Psoas muscle (tissue), 8 donors: ENCODE results near the gene RAD51. TPM values are rescaled to one million over a fixed set of nuclear protein-coding genes. Genes with fewer than 3 reads are reported as not detected.

ENCODE experiments used
- ATAC-seq, 4 donors: fragments of 200-7000 bp; cut with Tn5 transposase; one replicate each; pipeline ENCODE4 v1.9.1; 2020; ENCODE audit warnings: moderate library complexity in 3 of 4, mild to moderate bottlenecking in 2 of 4
- DNase-seq, 2 donors: peaks; one replicate each; pipeline ENCODE4 v3.0.0-alpha.2; 2020
- H3K27ac ChIP-seq: fragments of 200-600 bp; one replicate; pipeline ENCODE4 v1.8.0; 2022
- H3K27me3 ChIP-seq, 3 donors: fragments of 200-600 bp in 1 of 3; one replicate each; pipeline versions ENCODE4 v1.6.1 to v1.8.0; 2013 to 2022; ENCODE audit warnings: low read length in 2 of 3, mild to moderate bottlenecking in 2 of 3, moderate library complexity in 1 of 3; ENCODE audit not compliant: insufficient read depth in 3 of 3
- H3K36me3 ChIP-seq, 2 donors: fragments of 200-600 bp in 1 of 2; one replicate each; pipeline versions ENCODE4 v1.6.1 to v1.8.0; 2013 to 2022; ENCODE audit warnings: low read depth in 1 of 2, mild to moderate bottlenecking in 1 of 2, moderate library complexity in 1 of 2; ENCODE audit not compliant: insufficient read depth in 1 of 2
- H3K4me1 ChIP-seq: fragments of 200-600 bp; one replicate; pipeline ENCODE4 v1.8.0; 2022
- H3K4me3 ChIP-seq: fragments of 200-600 bp; one replicate; pipeline ENCODE4 v1.8.0; 2022; ENCODE audit warnings: mild to moderate bottlenecking
- H3K9me3 ChIP-seq: fragments of 200-600 bp; one replicate; pipeline ENCODE4 v1.8.0; 2022
- CTCF ChIP-seq: fragments of 200-600 bp; IDR thresholded peaks from one replicate; pipeline ENCODE4 v1.8.0; 2022; ENCODE audit warnings: antibody characterized with exemption
- WGBS, 3 donors: extraction: QIAGEN DNeasy Blood & Tissue Kit; methylation state at CpG; one replicate each; pipeline versions ENCODE4 v1.1.6 to v1.1.7; 2013; 5-methylcytosine and 5-hydroxymethylcytosine counted together
- intact Hi-C, 2 donors: fragments of 100-400 bp; cut with DNase I; formaldehyde crosslinking; loops; one replicate each; pipeline versions ENCODE4 v1.11.0 to v1.14.2; 2022
- polyA plus RNA-seq, 3 donors: library from polyadenylated mRNA; stranded (reverse); fragments of 200-250 nt; gene quantifications; one replicate each; pipeline ENCODE4 v1.2.3, GENCODE V29; 2013
- total RNA-seq, 4 donors: library from RNA; stranded (reverse); fragmentation: NEBNext Ultra II Directional in 2 of 4; extraction: Animal tissue kit (Norgen Biotek cat#: 25700) in 2 of 4; gene quantifications; one replicate each; pipeline versions ENCODE4 v1.2.1 to v1.2.4, GENCODE V29; 2021 to 2023
- donor health status: healthy with polysubstance abuse.
- donor health status: DM: no; HTN: no; CAD: no; lungs with moderate emphysema.
- donor health status: Bipolar disorder and iron deficiency.
- donor health status: healthy.
- donor health status: DM: yes; HTN: yes; CAD: no.
- donor health status: DM: no; HTN: no; CAD: no.
- donor health status: DM: no; HTN: no; CAD: no.
- donor health status: DM: yes; HTN: yes; CAD: no.

RAD51 gene
- total and polyA plus RNA-seq, 7 donors, result 0.29 to 1.5 (median 0.58) TPM

GRCh38 chr15:40756938-40757337 lies 62.0 kb downstream of the RAD51 start:
- WGBS, 3 donors, result 27 to 35% (median 29%) methylated on average over 6 of the region's 6 CpGs
- H3K27me3 ChIP-seq, result no peaks in the 10 kb centered on the region
- no peaks in the 10 kb centered on the region for H3K9me3 ChIP-seq
- DNase-seq (peak in 1 of 2 donors; percentile 22), ATAC-seq (no peak)
- no peak for TF ChIP-seq CTCF
- no peak overlapping the region for H3K27ac ChIP-seq
- H3K36me3 ChIP-seq, result peaks cover 0 to 19% of the 10 kb centered on the region in 2 donors
- H3K4me3 ChIP-seq, result no peak overlapping the region
- peaks cover 15% of the 10 kb centered on the region for H3K4me1 ChIP-seq
- intact Hi-C loops, result loop anchor here in 1 of 2 donors (10.0 kb wide), 1 partner anchor 48 kb away; the partner anchor contains the start of genes DNAJC17 and ZFYVE19

- intact Hi-C loops, result loop anchor here in 1 of 2 donors (10.0 kb wide), 1 partner anchor 45 kb away; the partner anchor contains the start of genes DNAJC17 and ZFYVE19
- Histone ChIP-seq H3K4me1 (peaks cover 15% of the 10 kb centered on the region), H3K9me3 (no peaks in the 10 kb centered on the region), H3K4me3 (no peak overlapping the region), H3K27ac (no peak overlapping the region), H3K36me3 (no peaks in the 10 kb centered on the region), H3K27me3 (no peaks in the 10 kb centered on the region)
- DNase-seq (no peak), ATAC-seq (no peak)
- WGBS, 3 donors, result 90 to 93% (median 91%) methylated on average over 5 of the region's 5 CpGs
- TF ChIP-seq CTCF, result no peak
These were observed 65.0 kb downstream of the RAD51 start for GRCh38 chr15:40759961-40760360.

- 27 to 31% (median 30%) methylated on average over 54 to 55 of the region's 55 CpGs for WGBS, 3 donors
- no peak for TF ChIP-seq CTCF
- intact Hi-C loops, result no loop called here
These were observed 68.2 kb downstream of the RAD51 start for GRCh38 chr15:40762919-40763800.

GRCh38 chr15:40763801-40764628 lies 69.0 kb downstream of the RAD51 start, which contains the start of gene GCHFR:
Gene GCHFR (plus strand): TSS chr15:40764068. CDS start chr15:40764181, 113 bp downstream.
- intact Hi-C loops, result no loop called here
- Histone ChIP-seq H3K27me3 (no peaks in the 10 kb centered on the region), H3K4me1 (peaks cover 16% of the 10 kb centered on the region), H3K36me3 (peaks cover 0 to 12% of the 10 kb centered on the region in 2 donors), H3K4me3 (peak within 1 kb of the TSS; percentile 71), H3K9me3 (no peaks in the 10 kb centered on the region), H3K27ac (peak within 1 kb of the TSS; percentile 76)
- TF ChIP-seq CTCF, result peak; percentile 27
- ATAC-seq (peak; percentile 76 to 88 (median 84)), DNase-seq (peak; percentile 81 to 89)
- WGBS, 3 donors, result 1% methylated on average over 62 to 75 of the region's 75 CpGs

More at GRCh38 chr15:40762919-40763800, 68.2 kb downstream of the RAD51 start:
- H3K9me3 ChIP-seq, result no peaks in the 10 kb centered on the region
- peak overlapping the region; percentile 76 for H3K27ac ChIP-seq
- peak; percentile 72 to 81 for DNase-seq
- no peaks in the 10 kb centered on the region for H3K27me3 ChIP-seq
- H3K4me3 ChIP-seq, result peak overlapping the region; percentile 71
- ATAC-seq, result peak; percentile 21 to 37 (median 32)
- peaks cover 0 to 10% of the 10 kb centered on the region in 2 donors for H3K36me3 ChIP-seq
- peaks cover 16% of the 10 kb centered on the region for H3K4me1 ChIP-seq
